Activated naive CD4-positive, alpha-beta T cell treated with anti-CD3 and anti-CD28 coated beads, Interleukin-2, amount 50 U/mL, for 24 hours (primary cell): ENCODE measurements around the gene DGCR8.

Source experiments
- H3K27ac Mint-ChIP-seq: one replicate; pipeline ENCODE4 v1.8.0; 2021; ENCODE audit warnings: mild to moderate bottlenecking, mixed read lengths
- H3K27me3 Mint-ChIP-seq: one replicate; pipeline ENCODE4 v1.8.0; 2021; ENCODE audit warnings: mixed read lengths
- H3K36me3 Mint-ChIP-seq: one replicate; pipeline ENCODE4 v1.8.0; 2021; ENCODE audit warnings: mixed read lengths
- H3K4me1 Mint-ChIP-seq: one replicate; pipeline ENCODE4 v1.8.0; 2021; ENCODE audit warnings: mixed read lengths
- H3K4me3 Mint-ChIP-seq: one replicate; pipeline ENCODE4 v1.8.0; 2021; ENCODE audit warnings: mild to moderate bottlenecking, mixed read lengths
- H3K9me3 Mint-ChIP-seq: one replicate; pipeline ENCODE4 v1.8.0; 2021; ENCODE audit warnings: mixed read lengths

The DGCR8 gene

GRCh38 chr22:20107951-20108756, 28.1 kb downstream of the DGCR8 start:
- Mint-ChIP-seq H3K27me3 (no peaks in the 10 kb centered on the region), H3K4me3 (no peak overlapping the region), H3K4me1 (peaks cover 6% of the 10 kb centered on the region), H3K27ac (peak overlapping the region; percentile 63), H3K36me3 (peaks cover 2% of the 10 kb centered on the region), H3K9me3 (no peaks in the 10 kb centered on the region)

- H3K9me3 Mint-ChIP-seq: no peaks in the 10 kb centered on the region
- H3K4me3 Mint-ChIP-seq: no peak overlapping the region
- no peaks in the 10 kb centered on the region for H3K27me3 Mint-ChIP-seq
- peaks cover 6% of the 10 kb centered on the region for H3K4me1 Mint-ChIP-seq
- peak overlapping the region; percentile 38 for H3K27ac Mint-ChIP-seq
- H3K36me3 Mint-ChIP-seq: peaks cover 2% of the 10 kb centered on the region
Measured at GRCh38 chr22:20108757-20109230, 28.8 kb downstream of the DGCR8 start.

DNA sequence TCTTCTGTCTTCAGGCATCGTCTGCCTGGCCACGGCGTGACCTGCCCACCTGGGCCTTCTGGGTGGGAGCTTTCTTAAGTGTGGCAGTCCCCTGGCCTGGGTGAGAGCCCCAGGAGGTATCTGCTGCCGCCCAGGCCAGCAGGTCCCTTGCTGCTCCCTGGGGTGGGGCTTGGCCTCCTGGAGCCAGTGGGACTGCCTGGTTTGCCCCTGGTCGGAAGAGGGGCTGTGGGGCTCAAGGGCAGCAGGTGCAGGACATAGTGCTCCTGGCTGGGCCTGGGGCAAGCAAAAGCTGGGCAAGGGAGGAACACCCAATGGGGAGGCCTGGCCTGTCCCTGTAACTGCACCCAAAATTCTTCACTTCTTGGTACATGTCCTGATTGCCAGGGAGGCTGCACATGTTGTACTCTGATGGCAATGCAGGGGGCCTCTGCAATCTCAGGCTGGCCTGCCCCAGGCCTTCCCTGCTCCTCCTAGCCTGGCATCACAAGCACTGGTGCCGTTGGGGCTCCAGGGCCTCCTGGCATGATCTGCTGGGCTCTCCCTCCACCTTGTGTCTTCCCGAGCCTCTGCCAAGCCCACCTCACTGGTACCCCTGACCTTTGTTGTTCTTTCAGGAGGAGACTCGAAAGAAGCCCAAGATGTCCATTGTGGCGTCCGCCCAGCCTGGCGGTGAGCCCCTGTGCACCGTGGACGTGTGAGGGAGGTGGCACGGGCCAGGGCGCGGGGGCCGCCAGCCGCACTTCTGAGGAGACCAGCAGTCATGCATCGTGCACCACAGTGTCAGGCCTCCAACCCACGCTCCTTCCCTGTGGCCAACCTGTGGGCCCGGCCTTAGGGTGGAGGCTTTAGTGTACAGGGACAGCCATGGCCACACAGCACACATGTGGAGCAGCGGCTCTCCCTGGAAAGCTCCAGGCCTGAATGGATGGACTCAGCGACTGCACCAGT, 29.6 kb downstream of the DGCR8 start:
- Mint-ChIP-seq H3K4me3 (no peak overlapping the region), H3K27ac (peak overlapping the region; percentile 79), H3K36me3 (peaks cover 5% of the 10 kb centered on the region), H3K9me3 (no peaks in the 10 kb centered on the region), H3K4me1 (peaks cover 10% of the 10 kb centered on the region), H3K27me3 (no peaks in the 10 kb centered on the region)

- H3K27ac Mint-ChIP-seq: peak overlapping the region; percentile 79
- H3K4me3 Mint-ChIP-seq: no peak overlapping the region
- H3K9me3 Mint-ChIP-seq: no peaks in the 10 kb centered on the region
- H3K36me3 Mint-ChIP-seq: peaks cover 8% of the 10 kb centered on the region
- H3K27me3 Mint-ChIP-seq: no peaks in the 10 kb centered on the region
- H3K4me1 Mint-ChIP-seq: peaks cover 16% of the 10 kb centered on the region
Measured at GRCh38 chr22:20110359-20110985, 30.4 kb downstream of the DGCR8 start.

DNA sequence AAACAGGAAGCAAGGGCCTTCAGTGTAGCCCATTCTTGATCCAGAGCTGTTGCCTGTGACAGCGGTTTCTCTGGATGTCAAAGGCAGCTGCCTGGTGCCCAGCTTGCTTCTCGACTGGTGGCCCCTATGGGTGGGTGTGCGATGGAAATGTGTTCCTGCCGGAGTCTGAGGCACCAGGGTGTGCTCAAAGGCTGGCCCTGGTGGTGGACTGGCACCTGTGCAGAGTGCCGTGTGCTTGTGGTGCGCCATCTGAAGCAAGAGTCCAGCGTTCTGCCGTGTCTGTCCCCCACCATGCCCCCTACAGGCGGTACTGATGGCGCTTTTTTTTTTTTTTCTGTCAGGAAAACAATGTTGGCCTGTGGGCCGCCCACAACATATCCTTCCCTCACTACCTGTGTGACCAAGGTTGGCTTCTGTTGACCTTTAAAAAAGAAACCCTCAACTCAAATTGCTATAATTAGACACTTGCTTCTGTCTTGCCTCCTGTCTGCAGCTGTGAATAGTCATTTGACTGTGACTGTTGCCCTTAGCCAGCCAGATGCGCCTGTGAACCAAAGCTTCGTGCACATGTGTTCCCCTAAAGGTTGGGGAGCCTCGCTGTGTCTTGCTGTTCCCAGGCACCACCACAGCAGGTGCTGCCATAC, 31.1 kb downstream of the DGCR8 start:
- Mint-ChIP-seq H3K4me3 (no peak overlapping the region), H3K27ac (peak overlapping the region; percentile 76), H3K27me3 (no peaks in the 10 kb centered on the region), H3K4me1 (peaks cover 16% of the 10 kb centered on the region), H3K9me3 (no peaks in the 10 kb centered on the region), H3K36me3 (peaks cover 8% of the 10 kb centered on the region)

DNA sequence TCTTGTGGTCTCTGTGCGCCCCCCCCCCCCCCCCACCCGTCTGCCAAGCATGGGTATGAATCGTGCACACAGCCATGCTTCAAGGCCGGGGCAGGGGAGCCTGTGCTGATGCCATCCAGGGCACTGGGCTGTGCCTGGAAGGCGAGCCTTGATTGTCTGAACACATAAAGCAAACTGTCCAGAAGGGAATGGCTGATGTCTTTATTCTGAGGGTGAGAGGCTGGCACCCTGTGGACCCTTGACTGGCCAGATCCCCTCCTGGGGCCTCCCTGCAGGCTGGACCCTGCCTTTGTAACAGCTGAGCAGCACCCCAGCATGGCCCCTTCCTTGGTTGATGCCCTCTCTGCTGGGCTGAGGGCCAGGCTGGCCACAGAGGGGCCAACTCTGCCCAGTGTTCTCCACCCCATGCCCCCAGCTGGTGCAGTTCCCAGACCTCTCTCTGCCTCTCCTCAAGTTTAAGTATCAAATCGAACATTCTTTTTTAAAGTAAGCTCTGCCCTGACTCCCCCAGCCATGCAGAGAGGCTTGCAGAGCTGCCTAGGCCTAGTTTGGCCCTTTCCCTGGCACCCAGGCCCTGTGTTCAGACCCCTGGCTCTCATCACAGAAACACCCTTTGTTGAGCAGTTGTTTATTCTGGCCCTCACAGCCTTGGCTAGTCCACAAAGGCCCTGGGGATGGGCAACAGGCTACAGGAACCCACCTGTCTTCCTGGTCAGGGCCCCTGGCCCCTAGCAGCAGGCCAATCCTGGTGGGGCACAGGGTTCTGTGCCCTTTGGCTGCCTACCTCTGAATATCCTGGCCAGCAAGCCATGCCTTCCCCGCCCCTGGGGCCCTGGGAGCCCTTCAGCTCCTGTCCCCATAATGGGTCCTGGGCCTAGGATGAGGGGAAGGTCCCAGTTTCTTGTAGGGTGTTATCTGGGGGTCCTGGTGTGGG, 31.9 kb downstream of the DGCR8 start:
- H3K4me1 Mint-ChIP-seq: peaks cover 16% of the 10 kb centered on the region
- peaks cover 9% of the 10 kb centered on the region for H3K36me3 Mint-ChIP-seq
- H3K27ac Mint-ChIP-seq: peak overlapping the region; percentile 92
- no peaks in the 10 kb centered on the region for H3K27me3 Mint-ChIP-seq
- no peaks in the 10 kb centered on the region for H3K9me3 Mint-ChIP-seq
- no peak overlapping the region for H3K4me3 Mint-ChIP-seq

DNA sequence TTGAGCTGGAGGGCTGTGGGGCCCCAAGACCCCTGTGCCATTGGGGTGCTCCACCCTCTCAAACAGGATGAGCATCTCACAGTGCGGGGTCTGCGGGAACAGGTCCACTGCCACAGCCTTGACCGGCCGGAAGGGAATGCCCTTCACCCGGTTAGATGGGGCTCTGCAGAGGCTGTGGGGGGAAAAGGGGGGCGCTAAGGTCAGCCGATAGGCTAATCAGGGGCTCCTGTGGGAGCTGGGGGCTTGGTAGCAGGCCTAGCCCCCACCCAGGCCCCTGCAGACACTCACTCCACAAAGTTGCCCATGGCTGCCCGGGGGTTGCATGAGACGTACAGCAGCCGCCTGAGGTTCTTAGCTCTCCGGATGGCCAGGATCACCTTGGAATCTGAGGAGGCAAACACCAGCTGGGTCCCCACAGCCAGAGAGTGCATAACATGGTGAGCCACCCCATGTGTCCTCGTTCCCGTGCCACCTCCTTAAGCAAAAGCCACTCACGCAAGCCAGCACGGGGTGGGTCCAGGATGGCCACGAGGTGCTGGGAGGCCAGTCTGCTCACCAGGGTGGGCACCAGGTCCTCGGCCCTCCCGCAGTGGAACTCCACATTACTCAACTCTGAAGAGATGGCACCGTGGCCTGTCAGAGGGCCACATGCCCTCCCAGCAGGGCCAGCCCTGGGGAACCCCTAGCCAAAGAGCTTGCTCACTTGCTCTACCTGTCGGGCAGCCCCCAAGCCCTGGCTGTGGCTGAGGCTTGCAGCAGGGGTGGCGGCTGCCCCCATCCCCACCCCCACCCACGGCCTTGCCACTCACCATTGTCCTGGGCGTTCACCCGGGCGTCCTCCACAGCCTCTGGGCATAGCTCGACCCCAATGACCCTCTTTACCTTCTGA, 32.8 kb downstream of the DGCR8 start:
- Mint-ChIP-seq H3K4me1 (peaks cover 16% of the 10 kb centered on the region), H3K9me3 (no peaks in the 10 kb centered on the region), H3K36me3 (peaks cover 9% of the 10 kb centered on the region), H3K4me3 (no peak overlapping the region), H3K27me3 (no peaks in the 10 kb centered on the region), H3K27ac (no peak overlapping the region)

DNA sequence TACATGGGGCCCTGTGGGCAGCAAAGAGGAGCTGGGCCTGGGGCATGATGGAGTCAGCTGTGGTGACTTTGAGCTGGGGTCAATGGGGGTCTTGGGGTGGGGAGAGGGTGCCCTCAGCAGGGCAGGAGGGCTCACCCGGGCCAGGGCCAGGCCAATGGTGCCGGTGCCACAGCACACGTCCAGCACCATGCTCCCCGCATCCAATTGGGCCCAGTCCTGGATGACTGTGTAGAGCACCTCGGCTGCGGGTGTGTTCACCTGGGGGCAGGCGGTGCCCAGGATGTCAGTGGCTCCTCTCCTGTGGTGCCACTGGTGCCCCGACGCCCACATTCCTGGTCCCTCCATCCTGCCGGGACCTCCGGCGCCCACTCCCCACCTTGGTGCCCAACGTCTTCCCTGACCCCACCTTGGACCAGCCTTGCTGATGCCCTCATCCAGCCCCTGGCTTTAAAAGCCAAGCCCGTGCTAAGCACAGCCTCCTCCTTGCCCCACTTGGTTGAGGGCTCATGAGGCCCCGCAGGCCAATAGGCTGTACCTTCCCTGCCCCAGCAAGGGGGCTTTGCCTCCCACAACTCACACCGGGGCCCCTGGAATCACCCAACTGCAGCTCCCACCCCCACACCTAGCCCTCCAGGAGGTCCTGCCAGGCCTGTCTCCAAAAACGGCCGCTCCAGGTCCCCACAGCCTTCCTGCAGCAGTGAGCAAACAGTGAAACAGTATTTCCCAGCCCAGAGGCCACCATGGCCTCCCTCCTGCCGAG, 33.7 kb downstream of the DGCR8 start:
- H3K4me3 Mint-ChIP-seq: no peak overlapping the region
- no peaks in the 10 kb centered on the region for H3K9me3 Mint-ChIP-seq
- H3K36me3 Mint-ChIP-seq: peaks cover 10% of the 10 kb centered on the region
- peaks cover 23% of the 10 kb centered on the region for H3K4me1 Mint-ChIP-seq
- H3K27ac Mint-ChIP-seq: peak overlapping the region; percentile 77
- H3K27me3 Mint-ChIP-seq: no peaks in the 10 kb centered on the region

DNA sequence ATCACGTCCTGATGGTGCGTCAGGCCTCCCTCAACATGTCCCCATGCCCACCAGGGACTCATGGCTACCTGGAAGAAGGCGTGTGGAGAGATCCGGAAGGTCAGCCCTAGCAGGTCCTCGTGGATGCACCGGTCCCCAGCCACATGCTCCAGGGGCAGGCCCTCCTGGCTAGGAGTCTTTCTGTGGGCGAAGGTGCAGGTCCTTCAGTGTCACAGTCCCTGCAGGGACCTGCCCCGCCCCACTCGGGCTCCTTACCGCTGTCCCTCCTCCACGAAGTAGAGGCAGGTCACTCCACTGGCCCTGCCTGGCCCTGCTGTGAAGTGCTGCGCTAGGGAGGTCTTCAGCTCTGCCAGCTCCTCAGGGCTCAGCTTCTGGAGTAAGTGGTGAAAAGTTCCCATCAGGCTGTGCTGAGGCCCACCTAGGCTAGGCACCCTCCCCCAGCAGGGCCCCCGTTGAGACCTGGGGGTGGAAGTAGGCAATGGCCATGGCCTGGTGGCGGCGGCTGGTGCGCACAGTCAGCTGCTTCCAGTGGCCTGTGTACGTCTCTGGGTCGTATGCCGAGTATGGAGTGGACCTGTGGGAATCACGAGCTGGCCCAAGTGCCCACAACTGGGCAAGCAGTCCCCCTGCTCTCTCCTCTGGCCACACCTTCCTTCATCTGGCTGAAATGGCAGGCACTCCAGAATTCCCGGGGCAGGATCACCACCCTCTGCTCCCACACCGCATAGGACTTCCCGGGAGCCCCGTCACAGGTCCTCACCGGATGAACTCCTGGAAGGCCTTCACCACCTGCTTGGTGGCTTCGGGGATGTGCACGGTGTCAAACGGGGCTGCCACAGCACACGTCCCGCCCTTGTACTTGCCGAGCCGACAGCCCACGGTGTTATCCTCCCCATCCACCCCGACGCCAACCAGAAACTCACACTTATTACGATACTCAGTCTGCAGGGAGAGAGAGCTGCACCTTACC, 34.8 kb downstream of the DGCR8 start:
- peak overlapping the region; percentile 77 for H3K27ac Mint-ChIP-seq
- peaks cover 32% of the 10 kb centered on the region for H3K4me1 Mint-ChIP-seq
- H3K36me3 Mint-ChIP-seq: peaks cover 12% of the 10 kb centered on the region
- peak overlapping the region; percentile 76 for H3K4me3 Mint-ChIP-seq
- no peaks in the 10 kb centered on the region for H3K27me3 Mint-ChIP-seq
- H3K9me3 Mint-ChIP-seq: no peaks in the 10 kb centered on the region

DNA sequence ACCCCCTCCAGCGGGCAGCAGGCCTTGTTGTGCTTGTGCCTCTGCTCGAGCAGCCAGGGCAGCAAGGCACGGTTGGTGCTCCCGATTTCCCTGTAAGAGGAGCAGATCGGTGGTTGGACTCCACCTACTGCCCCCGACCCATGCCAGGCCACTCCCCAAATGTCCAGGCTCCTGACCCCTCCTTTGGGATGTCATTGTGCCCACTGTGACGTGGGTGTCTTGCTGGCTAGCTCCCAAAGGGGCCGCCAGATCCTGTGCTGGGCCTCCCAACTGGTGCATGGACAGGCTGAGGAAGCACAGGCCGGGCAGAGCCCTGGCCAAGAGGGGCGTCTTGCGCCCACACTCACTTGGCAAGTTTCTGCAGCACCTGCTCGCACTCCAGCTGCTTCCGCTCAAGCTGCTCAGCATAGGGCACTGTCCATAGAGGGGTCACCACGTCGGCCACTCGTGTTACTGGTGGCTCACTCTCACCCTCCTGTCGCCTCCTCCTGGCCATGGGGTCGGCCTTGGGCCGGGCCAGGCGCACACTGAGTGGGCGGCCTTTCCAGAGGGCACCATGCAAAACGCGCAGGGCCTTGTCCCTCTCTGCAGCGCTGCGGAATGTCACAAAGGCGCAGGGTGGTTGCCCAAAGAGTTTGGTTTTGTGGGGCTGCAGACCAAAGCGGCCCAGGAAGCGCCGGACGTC, 35.8 kb downstream of the DGCR8 start, which contains the start of gene RANBP1:
Gene RANBP1 (plus strand): TSS at position 414 of the 685 bp plus-strand sequence. CDS start 81 bp downstream, at position 495.
- Mint-ChIP-seq H3K4me1 (peaks cover 36% of the 10 kb centered on the region), H3K36me3 (peaks cover 12% of the 10 kb centered on the region), H3K9me3 (no peaks in the 10 kb centered on the region), H3K27ac (peak within 1 kb of the TSS; percentile 97), H3K27me3 (no peaks in the 10 kb centered on the region), H3K4me3 (peak within 1 kb of the TSS; percentile 90)

DNA sequence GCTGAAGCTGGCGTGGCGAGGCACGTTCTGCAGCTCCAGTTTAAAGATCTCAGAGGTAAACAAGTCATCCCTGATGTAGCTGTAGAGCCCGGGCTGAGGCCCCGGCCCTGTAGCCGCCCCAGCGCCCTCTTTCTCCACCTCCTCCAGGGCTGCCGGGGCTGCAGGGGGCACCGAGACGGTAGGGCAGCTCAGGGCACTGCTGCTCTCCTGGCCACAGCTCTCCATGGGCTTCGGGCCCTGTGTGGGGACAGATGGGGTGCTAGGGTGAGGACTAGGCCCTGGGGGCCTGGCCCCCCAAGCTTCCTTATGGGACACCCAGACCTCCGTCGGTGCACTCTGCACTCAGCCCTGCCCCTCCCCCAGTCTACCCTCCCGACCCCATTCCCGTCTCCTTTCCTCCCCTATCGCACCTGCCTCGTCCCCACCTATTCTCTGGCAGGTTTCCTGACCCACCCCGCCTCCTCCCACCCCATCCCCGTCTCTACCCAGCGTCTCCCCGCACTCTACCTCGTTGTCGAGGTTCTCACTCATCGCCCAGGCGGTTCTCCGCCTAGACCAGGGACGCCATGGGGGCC, 36.4 kb downstream of the DGCR8 start:
- Mint-ChIP-seq H3K4me1 (peaks cover 40% of the 10 kb centered on the region), H3K4me3 (peak overlapping the region; percentile 90), H3K9me3 (no peaks in the 10 kb centered on the region), H3K27me3 (no peaks in the 10 kb centered on the region), H3K27ac (peak overlapping the region; percentile 97), H3K36me3 (peaks cover 12% of the 10 kb centered on the region)
